ENCODE results near the gene KRTAP6-1. TPM values are rescaled to one million over a fixed set of nuclear protein-coding genes. Genes with fewer than 3 reads are reported as not detected.

The KRTAP6-1 gene
- total RNA-seq, 2 experiments from 2014 or later: not detected

GRCh38 chr21:30612132-30612531 is 1.6 kb downstream of the KRTAP6-1 start:
- H3K4me1 Mint-ChIP-seq: no peaks in the 10 kb centered on the region
- CTCF ChIA-PET: no interaction called here
- no peak overlapping the region for H3K4me3 Mint-ChIP-seq
- H3K36me3 Mint-ChIP-seq: no peaks in the 10 kb centered on the region
- ATAC-seq: no peak
- no peaks in the 10 kb centered on the region for H3K27me3 Mint-ChIP-seq
- peaks cover 7% of the 10 kb centered on the region for H3K9me3 Mint-ChIP-seq (ENCODE audit: low read depth)
- H3K27ac Mint-ChIP-seq: no peak overlapping the region
- no peak for DNase-seq

GRCh38 chr21:30605968-30606367 is 7.8 kb downstream of the KRTAP6-1 start:
- no peaks in the 10 kb centered on the region for H3K27me3 Mint-ChIP-seq
- ATAC-seq (no peak), DNase-seq (no peak)
- CTCF ChIA-PET: no interaction called here
- no peak overlapping the region for H3K27ac Mint-ChIP-seq
- no peaks in the 10 kb centered on the region for H3K4me1 Mint-ChIP-seq
- H3K9me3 Mint-ChIP-seq (ENCODE audit: low read depth): peaks cover 2% of the 10 kb centered on the region
- no peak overlapping the region for H3K4me3 Mint-ChIP-seq
- no peaks in the 10 kb centered on the region for H3K36me3 Mint-ChIP-seq

GRCh38 chr21:30600787-30601186 is 12.9 kb downstream of the KRTAP6-1 start, which contains the start of gene KRTAP22-1:
KRTAP22-1 (plus strand) TSS chr21:30601087.
- CTCF ChIA-PET: no interaction called here
- H3K36me3 Mint-ChIP-seq: no peaks in the 10 kb centered on the region
- no peak for ATAC-seq
- no peak within 1 kb of the TSS for H3K4me3 Mint-ChIP-seq
- no peaks in the 10 kb centered on the region for H3K9me3 Mint-ChIP-seq (ENCODE audit: low read depth)
- no peak within 1 kb of the TSS for H3K27ac Mint-ChIP-seq
- H3K4me1 Mint-ChIP-seq: no peaks in the 10 kb centered on the region
- H3K27me3 Mint-ChIP-seq: no peaks in the 10 kb centered on the region
- no peak for DNase-seq

- CTCF ChIA-PET: no interaction called here
- no peaks in the 10 kb centered on the region for H3K4me1 Mint-ChIP-seq
- H3K27ac Mint-ChIP-seq: no peak within 1 kb of the TSS
- no peaks in the 10 kb centered on the region for H3K36me3 Mint-ChIP-seq
- DNase-seq: no peak
- H3K4me3 Mint-ChIP-seq: no peak within 1 kb of the TSS
- ATAC-seq: no peak
- no peaks in the 10 kb centered on the region for H3K27me3 Mint-ChIP-seq
- peaks cover 2% of the 10 kb centered on the region for H3K9me3 Mint-ChIP-seq (ENCODE audit: low read depth)
Observed at GRCh38 chr21:30598802-30599201, 14.9 kb downstream of the KRTAP6-1 start, which contains the start of gene KRTAP6-2. KRTAP6-2 (minus strand) TSS chr21:30598902; CDS start chr21:30598874, 28 bp downstream.

- DNase-seq (no peak), ATAC-seq (no peak)
- Mint-ChIP-seq H3K36me3 (no peaks in the 10 kb centered on the region), H3K9me3 (ENCODE audit: low read depth) (peaks cover 2% of the 10 kb centered on the region), H3K4me1 (no peaks in the 10 kb centered on the region), H3K27ac (no peak within 1 kb of the TSS), H3K27me3 (no peaks in the 10 kb centered on the region), H3K4me3 (no peak within 1 kb of the TSS)
- CTCF ChIA-PET: no interaction called here
Observed at GRCh38 chr21:30592140-30592539, 21.6 kb downstream of the KRTAP6-1 start, which contains the start of gene KRTAP6-3. KRTAP6-3 (plus strand) TSS chr21:30592440; CDS start chr21:30592446, 6 bp downstream.

- Mint-ChIP-seq H3K9me3 (ENCODE audit: low read depth) (peaks cover 2% of the 10 kb centered on the region), H3K4me1 (no peaks in the 10 kb centered on the region), H3K4me3 (no peak within 1 kb of the TSS), H3K36me3 (no peaks in the 10 kb centered on the region), H3K27ac (no peak within 1 kb of the TSS), H3K27me3 (no peaks in the 10 kb centered on the region)
- ATAC-seq (no peak), DNase-seq (no peak)
- CTCF ChIA-PET: no interaction called here
Observed at GRCh38 chr21:30590297-30590696, 23.4 kb downstream of the KRTAP6-1 start, which contains the start of gene KRTAP22-2. KRTAP22-2 (minus strand) TSS chr21:30590397.

GRCh38 chr21:30582870-30583269 is 30.9 kb downstream of the KRTAP6-1 start:
- Mint-ChIP-seq H3K27me3 (no peaks in the 10 kb centered on the region), H3K9me3 (ENCODE audit: low read depth) (no peaks in the 10 kb centered on the region), H3K4me3 (no peak overlapping the region), H3K27ac (no peak overlapping the region), H3K4me1 (no peaks in the 10 kb centered on the region), H3K36me3 (no peaks in the 10 kb centered on the region)
- DNase-seq (no peak), ATAC-seq (no peak)
- CTCF ChIA-PET: no interaction called here

GRCh38 chr21:30580132-30580531 is 33.6 kb downstream of the KRTAP6-1 start:
- Mint-ChIP-seq H3K4me3 (no peak overlapping the region), H3K36me3 (no peaks in the 10 kb centered on the region), H3K27me3 (no peaks in the 10 kb centered on the region), H3K4me1 (no peaks in the 10 kb centered on the region), H3K27ac (no peak overlapping the region), H3K9me3 (ENCODE audit: low read depth) (no peaks in the 10 kb centered on the region)
- DNase-seq (no peak), ATAC-seq (no peak)
- CTCF ChIA-PET: no interaction called here

GRCh38 chr21:30579346-30579745 is 34.4 kb downstream of the KRTAP6-1 start:
- H3K27ac Mint-ChIP-seq: no peak overlapping the region
- H3K4me1 Mint-ChIP-seq: no peaks in the 10 kb centered on the region
- no peak for DNase-seq
- H3K27me3 Mint-ChIP-seq: no peaks in the 10 kb centered on the region
- no peak overlapping the region for H3K4me3 Mint-ChIP-seq
- CTCF ChIA-PET: no interaction called here
- no peak for ATAC-seq
- H3K36me3 Mint-ChIP-seq: no peaks in the 10 kb centered on the region
- no peaks in the 10 kb centered on the region for H3K9me3 Mint-ChIP-seq (ENCODE audit: low read depth)

GRCh38 chr21:30577766-30578165 is 36.0 kb downstream of the KRTAP6-1 start:
- Mint-ChIP-seq H3K4me3 (no peak overlapping the region), H3K36me3 (no peaks in the 10 kb centered on the region), H3K27me3 (no peaks in the 10 kb centered on the region), H3K4me1 (no peaks in the 10 kb centered on the region), H3K27ac (no peak overlapping the region), H3K9me3 (ENCODE audit: low read depth) (no peaks in the 10 kb centered on the region)
- ATAC-seq: no peak
- no peak for DNase-seq
- CTCF ChIA-PET: no interaction called here

- Mint-ChIP-seq H3K4me3 (no peak overlapping the region), H3K9me3 (ENCODE audit: low read depth) (peaks cover 4% of the 10 kb centered on the region), H3K4me1 (no peaks in the 10 kb centered on the region), H3K27me3 (no peaks in the 10 kb centered on the region), H3K27ac (no peak overlapping the region), H3K36me3 (no peaks in the 10 kb centered on the region)
- ATAC-seq: no peak
- DNase-seq: no peak
- CTCF ChIA-PET: no interaction called here
Observed at GRCh38 chr21:30567617-30568016, 46.1 kb downstream of the KRTAP6-1 start.

- DNase-seq: no peak
Observed at GRCh38 chr21:30563630-30564029, 50.1 kb downstream of the KRTAP6-1 start.

More at GRCh38 chr21:30563630-30564029, 50.1 kb downstream of the KRTAP6-1 start:
- Mint-ChIP-seq H3K27me3 (no peaks in the 10 kb centered on the region), H3K4me3 (no peak overlapping the region), H3K36me3 (no peaks in the 10 kb centered on the region), H3K27ac (no peak overlapping the region), H3K4me1 (no peaks in the 10 kb centered on the region), H3K9me3 (ENCODE audit: low read depth) (no peaks in the 10 kb centered on the region)
- no peak for ATAC-seq
- CTCF ChIA-PET: no interaction called here

Measured in activated CD8-positive, alpha-beta memory T cell treated with anti-CD3 and anti-CD28 coated beads, Interleukin-2, amount 10 ng/mL, durations not matched to agents 7 days and 5 days (primary cell).